NB4 (cell line): ENCODE data around the gene IL17RA.

Source experiments
- CTCF ChIP-seq: IDR thresholded peaks from one replicate; pipeline ENCODE4 v1.5.1; 2012; ENCODE audit warnings: low read depth, low read length
- MAX ChIP-seq: IDR thresholded peaks from 2 replicates; pipeline ENCODE4 v1.6.1; 2011; ENCODE audit warnings: low read depth, low read length
- POLR2A ChIP-seq: IDR thresholded peaks from 2 replicates; pipeline ENCODE4 v1.6.1; 2011; ENCODE audit warnings: mild to moderate bottlenecking; ENCODE audit not compliant: insufficient read length; ENCODE audit errors: extremely low read depth

- TF ChIP-seq CTCF, result no peak
- TF ChIP-seq POLR2A, result no peak
- TF ChIP-seq MAX, result no peak
Observed at GRCh38 chr22:17132112-17132511, 47.3 kb downstream of the IL17RA start.
